B cell (primary cell): Measurements from ENCODE around the gene BMP7.

ENCODE experiments used
- CTCF ChIP-seq: fragments of 200-600 bp; IDR thresholded peaks from one replicate; pipeline ENCODE4 v1.8.0; 2022; ENCODE audit warnings: antibody characterized with exemption, mild to moderate bottlenecking
- EZH2 ChIP-seq: IDR thresholded peaks from 2 replicates; pipeline ENCODE4 v1.6.1; 2012; ENCODE audit warnings: borderline replicate concordance, low read depth, mild to moderate bottlenecking, moderate library complexity, low read length; ENCODE audit not compliant: insufficient read depth, poor library complexity, severe bottlenecking

- TF ChIP-seq CTCF (no peak), EZH2 (no peak)
These were observed 136.2 kb downstream of the BMP7 start for GRCh38 chr20:57130160-57130772.
